ENCODE results near the gene MYL6.
"Not testable (repeated sequence)": the region's sequence is repeated elsewhere in the genome, so short reads cannot be mapped to it uniquely, and the experiment has no call there.

Gene MYL6

DNA sequence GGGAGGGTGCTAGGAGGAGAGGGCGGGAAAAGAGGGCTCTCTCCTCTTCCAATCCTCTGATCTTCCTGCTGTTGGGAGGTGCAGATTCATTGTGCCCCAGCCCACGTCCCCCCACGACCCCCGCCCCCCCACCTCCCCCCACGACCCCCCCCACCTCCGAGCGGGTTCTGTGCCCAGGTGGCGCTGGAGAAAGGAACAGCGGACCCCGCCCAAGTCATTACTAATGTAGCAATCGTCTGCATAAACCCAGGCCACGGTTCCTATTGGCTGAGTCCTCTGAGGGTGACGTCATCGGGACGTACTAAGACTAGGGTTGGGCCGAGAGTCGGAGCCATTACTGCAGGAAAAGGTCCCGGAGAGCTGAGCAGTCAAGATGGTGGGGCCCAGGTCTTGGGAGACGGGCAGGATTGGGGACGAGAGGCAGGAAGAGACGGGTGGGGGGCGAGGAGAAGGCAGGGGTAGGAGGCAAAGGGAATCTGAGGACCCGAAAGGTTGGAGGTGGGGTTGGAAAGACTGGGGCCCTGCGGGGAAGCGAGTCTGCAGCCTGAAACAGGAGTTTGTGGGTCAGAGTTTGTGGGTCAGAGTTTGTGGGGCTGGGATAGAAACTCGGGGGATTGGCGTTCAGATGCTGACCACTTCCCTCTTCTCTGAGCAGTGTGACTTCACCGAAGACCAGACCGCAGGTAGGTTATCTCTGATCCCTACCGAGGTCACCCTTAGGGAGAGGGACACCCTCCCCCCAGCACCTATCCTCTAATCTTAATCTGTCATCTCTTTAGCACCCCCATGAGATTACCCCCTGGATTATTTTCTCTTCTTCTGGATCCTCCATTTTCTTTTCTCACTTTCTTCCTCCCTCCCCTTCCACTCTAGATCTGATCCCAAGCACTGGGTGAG lies at the start of gene MYL6:
MYL6 (plus strand) TSS at position 331 of the 897 bp plus-strand sequence; CDS start at position 374, 43 bp downstream.
- no peak for TF ChIP-seq JUND (IDR thresholded peaks at IDR 0.05; ENCODE audit: low read depth)
- peak; percentile 96 to 99 for DNase-seq (ENCODE audit: low read depth in 1 of 2, low spot score in 1 of 2)
- in situ Hi-C loops (cut with HindIII; ENCODE audit: low pct_unique_long_range_greater_than_20kb, low sequenced_read_pairs): no loop called here

DNA sequence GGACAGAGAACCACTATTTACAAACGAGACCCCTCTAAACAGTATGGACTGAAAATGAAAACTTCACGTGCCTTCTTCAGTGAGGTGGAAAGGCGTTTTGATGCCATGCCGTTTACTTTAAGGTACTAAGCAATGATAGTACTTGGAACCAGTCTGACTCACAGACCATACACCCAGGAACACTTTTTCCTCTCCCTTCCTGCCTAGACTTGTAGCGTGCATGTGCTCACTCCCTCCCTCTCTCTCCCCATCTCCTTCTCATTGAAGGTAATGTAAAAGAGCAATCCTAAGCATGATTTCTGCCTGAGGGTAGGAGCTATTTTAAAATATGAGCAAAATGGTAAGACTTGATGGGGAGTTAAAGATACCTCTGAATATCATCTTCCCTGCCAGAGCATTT lies 47.6 kb upstream of the MYL6 start:
- TF ChIP-seq JUND (IDR thresholded peaks at IDR 0.05; ENCODE audit: low read depth): no peak
- DNase-seq (ENCODE audit: low read depth in 1 of 2, low spot score in 1 of 2): no peak
- in situ Hi-C loops (cut with HindIII; ENCODE audit: low pct_unique_long_range_greater_than_20kb, low sequenced_read_pairs): no loop called here

DNA sequence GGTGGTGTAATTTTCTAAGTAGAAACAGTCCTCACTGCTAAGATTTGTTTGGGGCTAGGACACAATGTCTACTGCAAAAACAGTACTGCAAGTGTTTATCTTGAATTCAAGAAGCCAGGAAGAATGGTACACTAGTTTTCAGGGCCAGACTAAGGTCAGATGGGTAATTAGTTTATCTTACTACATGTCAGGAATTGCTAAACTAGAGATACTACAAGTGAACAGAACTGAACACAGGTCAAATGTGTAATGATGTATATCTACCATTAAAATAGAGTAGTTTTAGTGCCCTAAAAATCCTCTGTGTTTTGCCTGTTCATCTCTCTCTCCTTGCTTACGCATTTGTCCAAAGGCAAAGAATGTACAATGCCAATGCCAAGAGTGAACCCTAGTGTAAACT lies 44.1 kb upstream of the MYL6 start:
- no peak for TF ChIP-seq JUND (IDR thresholded peaks at IDR 0.05; ENCODE audit: low read depth)
- no peak for DNase-seq (ENCODE audit: low read depth in 1 of 2, low spot score in 1 of 2)
- in situ Hi-C loops (cut with HindIII; ENCODE audit: low pct_unique_long_range_greater_than_20kb, low sequenced_read_pairs): no loop called here

DNA sequence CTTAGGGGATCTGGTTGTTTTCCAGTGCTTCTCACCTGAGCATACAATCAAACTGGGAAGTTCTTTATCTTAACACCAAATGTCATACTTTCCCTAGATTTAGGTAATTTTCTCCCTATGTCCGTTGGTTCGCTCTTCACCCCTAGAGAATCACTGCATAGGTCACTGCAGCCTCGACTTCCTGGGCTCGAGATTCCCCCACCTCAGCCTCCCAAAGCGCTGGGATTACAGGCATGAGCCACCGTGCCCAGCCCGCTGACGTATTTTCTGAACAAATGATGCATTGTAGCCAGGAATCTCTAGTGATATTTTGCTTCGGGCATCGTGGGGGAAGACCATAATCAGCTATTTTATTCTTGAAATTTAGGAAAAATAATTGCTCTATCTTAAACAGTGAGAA lies 42.8 kb upstream of the MYL6 start:
- DNase-seq (ENCODE audit: low read depth in 1 of 2, low spot score in 1 of 2): peak in 1 of 2 experiments; percentile 23
- in situ Hi-C loops (cut with HindIII; ENCODE audit: low pct_unique_long_range_greater_than_20kb, low sequenced_read_pairs): no loop called here
- no peak for TF ChIP-seq JUND (IDR thresholded peaks at IDR 0.05; ENCODE audit: low read depth)

DNA sequence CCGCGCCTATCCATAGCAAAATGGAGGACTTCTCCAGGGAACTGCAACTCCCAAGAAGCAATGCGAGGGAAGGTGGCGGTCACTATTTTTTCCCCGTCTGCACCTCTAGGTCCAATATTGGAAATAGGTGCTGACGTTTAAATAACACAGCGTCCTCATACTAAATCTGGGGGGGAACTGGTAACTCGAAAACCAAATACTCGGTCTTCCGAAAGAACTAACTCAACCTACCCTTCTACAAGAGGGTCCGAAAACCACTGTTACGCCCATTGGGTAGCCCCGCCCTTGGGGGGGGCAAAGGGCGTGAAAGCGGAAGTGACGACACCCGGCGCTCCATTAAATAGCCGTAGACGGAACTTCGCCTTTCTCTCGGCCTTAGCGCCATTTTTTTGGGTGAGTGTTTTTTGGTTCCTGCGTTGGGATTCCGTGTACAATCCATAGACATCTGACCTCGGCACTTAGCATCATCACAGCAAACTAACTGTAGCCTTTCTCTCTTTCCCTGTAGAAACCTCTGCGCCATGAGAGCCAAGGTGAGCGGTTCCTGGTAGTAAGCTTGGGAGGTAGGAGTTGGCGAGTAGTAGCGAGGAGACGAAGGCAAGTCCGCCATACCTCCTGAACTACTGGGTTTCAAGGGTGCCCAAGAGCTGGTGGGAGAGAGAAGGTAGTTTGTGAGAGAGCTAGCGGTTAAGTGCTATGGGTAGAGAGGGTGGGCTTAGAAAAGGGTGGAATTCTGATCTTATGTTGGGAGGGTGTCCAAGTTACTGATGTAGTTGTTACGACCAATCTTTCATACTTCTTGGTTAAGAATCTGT lies 41.7 kb upstream of the MYL6 start, which contains the start of gene RPL41:
RPL41 (plus strand) TSS at position 367 of the 815 bp plus-strand sequence.
- in situ Hi-C loops (cut with HindIII; ENCODE audit: low pct_unique_long_range_greater_than_20kb, low sequenced_read_pairs): no loop called here

DNA sequence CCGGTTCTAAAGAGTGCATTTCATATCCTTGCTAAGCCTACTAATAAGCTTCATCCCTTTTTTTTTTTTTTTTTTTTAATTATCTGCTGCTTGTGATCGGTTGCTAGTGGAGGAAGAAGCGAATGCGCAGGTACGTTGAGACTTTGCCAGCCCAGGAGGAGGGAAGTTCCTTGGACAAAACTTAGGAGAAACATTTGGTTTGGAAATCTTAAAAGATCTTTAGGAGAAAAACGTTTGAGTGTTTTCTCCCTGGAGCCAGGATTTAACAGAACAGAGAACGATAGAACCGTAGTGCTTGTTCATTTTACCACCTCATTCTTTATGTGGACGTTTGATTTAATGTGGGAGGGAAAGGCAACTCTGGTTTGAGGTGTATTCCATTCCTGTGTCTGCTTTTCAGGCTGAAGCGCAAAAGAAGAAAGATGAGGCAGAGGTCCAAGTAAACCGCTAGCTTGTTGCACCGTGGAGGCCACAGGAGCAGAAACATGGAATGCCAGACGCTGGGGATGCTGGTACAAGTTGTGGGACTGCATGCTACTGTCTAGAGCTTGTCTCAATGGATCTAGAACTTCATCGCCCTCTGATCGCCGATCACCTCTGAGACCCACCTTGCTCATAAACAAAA lies 41.0 kb upstream of the MYL6 start:
- in situ Hi-C loops (cut with HindIII; ENCODE audit: low pct_unique_long_range_greater_than_20kb, low sequenced_read_pairs); DNase-seq (ENCODE audit: low read depth in 1 of 2, low spot score in 1 of 2): not testable (repeated sequence)

More for the DNA sequence above, 41.7 kb upstream of the MYL6 start, which contains the start of gene RPL41:
- TF ChIP-seq JUND (IDR thresholded peaks at IDR 0.05; ENCODE audit: low read depth): no peak; the same call in 1 of the 2 replicates
- peak in 1 of 2 experiments; percentile 98 for DNase-seq (ENCODE audit: low read depth in 1 of 2, low spot score in 1 of 2)

DNA sequence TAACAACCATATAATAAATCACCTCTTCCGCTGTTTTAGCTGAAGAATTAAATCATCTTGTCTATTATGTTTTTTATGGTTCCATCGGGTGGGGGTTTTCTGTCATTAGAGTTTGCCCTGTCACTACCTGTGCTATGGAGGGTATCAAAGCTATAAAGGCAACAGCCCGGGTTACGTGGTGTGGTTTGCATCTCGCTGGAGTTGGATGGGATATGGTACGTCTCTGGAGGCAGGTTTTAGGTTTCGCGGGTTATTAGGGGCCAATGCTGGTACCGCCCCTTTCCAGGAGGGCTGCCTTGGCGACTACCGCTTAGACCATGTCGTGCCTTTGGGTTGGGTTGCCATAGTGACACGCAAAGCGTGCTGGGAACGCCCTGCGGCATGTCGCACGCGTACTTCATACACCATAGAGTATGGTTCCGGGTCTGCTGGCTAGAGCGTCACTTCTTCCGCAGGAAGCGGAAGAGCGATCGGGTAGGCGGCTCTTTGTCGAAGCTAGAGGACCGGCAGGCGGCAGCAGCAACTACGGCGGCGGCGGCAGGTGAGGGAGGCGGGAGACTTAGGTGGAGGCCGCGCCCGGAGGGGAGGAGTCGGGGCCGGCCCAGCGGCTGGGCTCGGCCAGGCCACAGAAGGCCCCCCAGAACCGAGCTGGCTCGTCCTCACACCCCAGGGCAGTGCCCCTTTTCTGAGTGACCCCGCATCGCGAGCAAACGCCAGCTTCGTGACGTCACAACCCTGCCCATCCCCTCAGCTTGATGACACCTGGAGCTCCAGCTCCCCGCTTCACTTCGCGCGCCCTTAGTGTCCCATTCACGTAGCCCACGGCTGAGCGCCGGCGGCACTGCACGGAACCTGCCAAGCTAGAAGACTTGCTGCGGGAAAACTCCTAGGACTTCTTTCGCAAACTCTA lies 40.1 kb upstream of the MYL6 start, which contains the start of gene ZC3H10:
ZC3H10 (plus strand) TSS at position 489 of the 910 bp plus-strand sequence. CDS start 2,297 bp downstream, outside the sequence.
- in situ Hi-C loops (cut with HindIII; ENCODE audit: low pct_unique_long_range_greater_than_20kb, low sequenced_read_pairs): no loop called here
- peak; percentile 87 to 100 for DNase-seq (ENCODE audit: low read depth in 1 of 2, low spot score in 1 of 2)
- TF ChIP-seq JUND (IDR thresholded peaks at IDR 0.05; ENCODE audit: low read depth): peak; percentile 88

DNA sequence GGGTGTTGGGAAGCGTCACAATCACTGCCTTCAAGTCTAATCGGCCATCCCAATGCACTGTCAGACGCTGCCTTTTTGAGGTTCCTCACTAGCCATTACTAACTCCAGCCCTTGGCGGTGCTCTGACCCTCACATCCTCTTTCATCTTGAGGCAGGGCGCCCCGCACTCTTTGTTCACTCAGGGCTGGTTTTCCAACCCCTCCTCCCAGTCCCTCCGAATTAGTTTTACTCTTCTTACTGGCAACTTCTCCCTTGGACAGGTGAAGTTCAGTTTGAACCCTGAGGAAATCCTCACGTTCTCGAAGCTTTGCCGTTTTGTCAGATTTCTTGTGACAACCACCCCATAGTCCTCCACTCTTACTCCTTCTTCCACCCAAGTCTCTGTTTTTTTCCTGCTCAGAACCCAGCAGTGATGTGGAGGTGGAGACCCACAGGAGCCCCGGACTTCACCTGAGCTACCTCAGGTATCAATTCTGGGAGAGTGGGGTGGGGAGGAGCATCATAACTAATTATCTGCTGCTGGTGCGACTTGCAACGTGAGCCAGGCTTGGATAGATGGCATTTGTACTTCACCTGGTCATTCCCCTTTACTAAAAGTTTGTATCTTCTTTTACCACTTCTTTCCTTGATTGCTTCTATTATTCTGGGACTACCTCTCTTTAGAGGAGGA lies 39.3 kb upstream of the MYL6 start:
- TF ChIP-seq JUND (IDR thresholded peaks at IDR 0.05; ENCODE audit: low read depth): no peak
- in situ Hi-C loops (cut with HindIII; ENCODE audit: low pct_unique_long_range_greater_than_20kb, low sequenced_read_pairs): no loop called here
- no peak for DNase-seq (ENCODE audit: low read depth in 1 of 2, low spot score in 1 of 2)

DNA sequence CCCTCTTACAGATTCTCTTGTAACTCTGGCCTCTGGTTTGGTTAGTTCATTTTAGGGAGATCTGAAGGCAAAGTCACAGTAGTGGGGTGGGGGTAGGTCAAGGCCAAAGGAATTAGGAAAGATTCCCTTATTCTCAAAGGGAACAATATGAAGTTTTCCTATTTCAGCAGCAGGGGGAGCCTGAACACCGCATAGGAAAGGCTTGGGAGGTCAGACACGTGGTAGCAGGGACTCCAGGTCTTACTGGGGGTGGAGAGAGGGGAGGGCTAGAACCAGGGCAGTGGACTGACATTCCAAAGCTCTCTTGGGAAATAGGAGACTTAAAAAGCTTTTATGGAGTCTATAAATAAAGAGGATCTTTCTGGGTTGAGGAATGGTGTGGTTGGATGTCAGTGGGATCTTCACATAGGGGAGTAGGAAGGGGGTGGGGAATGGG lies 38.8 kb upstream of the MYL6 start:
- TF ChIP-seq JUND (IDR thresholded peaks at IDR 0.05; ENCODE audit: low read depth): no peak
- in situ Hi-C loops (cut with HindIII; ENCODE audit: low pct_unique_long_range_greater_than_20kb, low sequenced_read_pairs): no loop called here
- DNase-seq (ENCODE audit: low read depth in 1 of 2, low spot score in 1 of 2): peak; percentile 91 to 95

DNA sequence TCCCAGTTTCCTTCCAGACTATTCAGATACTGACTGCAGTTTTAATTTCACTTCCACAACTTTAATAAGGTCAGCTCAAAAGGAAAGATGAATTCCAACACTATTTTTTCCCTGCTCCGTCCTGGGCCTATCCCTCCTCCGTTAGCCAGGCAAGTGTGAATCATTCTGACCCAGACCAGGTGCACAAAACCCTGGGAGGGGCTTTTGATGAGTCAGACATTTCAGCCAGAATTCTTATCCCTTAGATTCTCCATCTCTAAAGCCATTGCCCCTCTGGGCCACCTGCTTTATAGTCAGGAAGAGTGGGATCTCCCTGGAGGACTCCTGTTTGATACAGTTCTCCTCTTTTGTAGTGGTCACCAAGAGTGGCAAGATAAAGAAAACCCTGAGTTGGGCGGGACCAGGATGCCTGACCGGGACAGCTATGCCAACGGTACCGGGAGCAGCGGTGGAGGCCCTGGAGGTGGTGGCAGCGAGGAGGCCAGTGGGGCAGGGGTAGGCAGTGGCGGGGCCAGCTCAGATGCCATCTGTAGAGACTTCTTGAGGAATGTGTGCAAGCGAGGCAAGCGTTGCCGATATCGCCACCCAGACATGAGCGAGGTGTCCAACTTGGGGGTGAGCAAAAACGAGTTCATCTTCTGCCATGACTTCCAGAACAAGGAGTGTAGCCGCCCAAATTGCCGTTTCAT lies 37.9 kb upstream of the MYL6 start:
- no peak for DNase-seq (ENCODE audit: low read depth in 1 of 2, low spot score in 1 of 2)
- in situ Hi-C loops (cut with HindIII; ENCODE audit: low pct_unique_long_range_greater_than_20kb, low sequenced_read_pairs): no loop called here
- TF ChIP-seq JUND (IDR thresholded peaks at IDR 0.05; ENCODE audit: low read depth): no peak
